Activated gamma-delta T cell treated with anti-CD3 and anti-CD28 coated beads, Interleukin-2, amount 50 U/mL, for 16 hours (primary cell): ENCODE results near the gene RNPEPL1.

ENCODE experiments used
- DNase-seq: peaks from one replicate; pipeline ENCODE4 v3.0.0-alpha.2; 2020; ENCODE audit warnings: low read depth

The RNPEPL1 gene

GRCh38 chr2:240590681-240591111, 22.4 kb downstream of the RNPEPL1 start:
- no peak for DNase-seq

GRCh38 chr2:240591226-240591625, 22.9 kb downstream of the RNPEPL1 start:
- no peak for DNase-seq

GRCh38 chr2:240591784-240592183, 23.5 kb downstream of the RNPEPL1 start:
- no peak for DNase-seq

- no peak for DNase-seq
Measured at GRCh38 chr2:240593026-240593702, 24.9 kb downstream of the RNPEPL1 start.

GRCh38 chr2:240593703-240594451, 25.6 kb downstream of the RNPEPL1 start:
- no peak for DNase-seq

- no peak for DNase-seq
Measured at GRCh38 chr2:240594511-240595380, 26.5 kb downstream of the RNPEPL1 start.

GRCh38 chr2:240595381-240596079, 27.2 kb downstream of the RNPEPL1 start:
- no peak for DNase-seq

- no peak for DNase-seq
Measured at GRCh38 chr2:240596080-240596460, 27.8 kb downstream of the RNPEPL1 start.

- DNase-seq: no peak
Measured at GRCh38 chr2:240596491-240596931, 28.2 kb downstream of the RNPEPL1 start.

GRCh38 chr2:240597054-240597418, 28.8 kb downstream of the RNPEPL1 start:
- DNase-seq: no peak

- no peak for DNase-seq
Measured at GRCh38 chr2:240597419-240598181, 29.3 kb downstream of the RNPEPL1 start.

GRCh38 chr2:240598311-240598911, 30.1 kb downstream of the RNPEPL1 start:
- no peak for DNase-seq

- no peak for DNase-seq
Measured at GRCh38 chr2:240599141-240599583, 30.9 kb downstream of the RNPEPL1 start.

- DNase-seq: no peak
Measured at GRCh38 chr2:240600451-240600961, 32.2 kb downstream of the RNPEPL1 start.

GRCh38 chr2:240601061-240601830, 33.0 kb downstream of the RNPEPL1 start:
- no peak for DNase-seq

- DNase-seq: no peak
Measured at GRCh38 chr2:240601831-240602160, 33.5 kb downstream of the RNPEPL1 start.

- no peak for DNase-seq
Measured at GRCh38 chr2:240602266-240603050, 34.2 kb downstream of the RNPEPL1 start.

- DNase-seq: no peak
Measured at GRCh38 chr2:240603081-240603835, 35.0 kb downstream of the RNPEPL1 start.
